Loucy (cell line): ENCODE results near the gene SENP7.

Experiments used
- H2AFZ ChIP-seq: fragments of 200-600 bp; sonication (generic); 2 replicates; pipeline ENCODE4 v1.6.0; 2016; ENCODE audit warnings: antibody characterized with exemption, mild to moderate bottlenecking, low read length, moderate library complexity
- H3F3A ChIP-seq: fragments of 200-600 bp; 2 replicates; pipeline ENCODE4 v1.6.0; 2016; ENCODE audit warnings: antibody characterized with exemption, low read depth, mild to moderate bottlenecking
- H3K27me3 ChIP-seq: fragments of 200-600 bp; sonication (generic); 2 replicates; pipeline ENCODE4 v1.6.1; 2014; ENCODE audit warnings: low read length, mild to moderate bottlenecking; ENCODE audit not compliant: insufficient read depth, poor library complexity, severe bottlenecking
- H3K36me3 ChIP-seq: fragments of 200-600 bp; sonication (generic); 2 replicates; pipeline ENCODE4 v1.6.1; 2016; ENCODE audit warnings: low read length; ENCODE audit not compliant: insufficient read depth
- H3K4me1 ChIP-seq: fragments of 200-600 bp; sonication (generic); 2 replicates; pipeline ENCODE4 v1.5.1; 2014; ENCODE audit warnings: low read length, mild to moderate bottlenecking; ENCODE audit not compliant: insufficient read depth, poor library complexity, severe bottlenecking
- H3K4me2 ChIP-seq: fragments of 200-600 bp; sonication (generic); 2 replicates; pipeline ENCODE4 v1.6.0; 2014; ENCODE audit warnings: antibody characterized with exemption, low read length, low read depth, mild to moderate bottlenecking; ENCODE audit not compliant: poor library complexity, severe bottlenecking
- H3K4me3 ChIP-seq: fragments of 200-600 bp; sonication (generic); 2 replicates; pipeline ENCODE4 v1.5.1; 2014; ENCODE audit warnings: low read length, mild to moderate bottlenecking, mixed read lengths; ENCODE audit not compliant: poor library complexity, severe bottlenecking
- H3K79me2 ChIP-seq: fragments of 200-600 bp; sonication (generic); 2 replicates; pipeline ENCODE4 v1.6.1; 2014; ENCODE audit warnings: low read length; ENCODE audit not compliant: insufficient read depth
- H3K9ac ChIP-seq: fragments of 200-600 bp; sonication (generic); 2 replicates; pipeline ENCODE4 v1.6.0; 2014; ENCODE audit warnings: mild to moderate bottlenecking, low read depth, low read length, moderate library complexity; ENCODE audit not compliant: poor library complexity, severe bottlenecking
- H3K9me2 ChIP-seq: fragments of 200-600 bp; sonication (generic); replicated peaks from 2 replicates; pipeline ENCODE4 v1.6.1; 2016; ENCODE audit warnings: low read depth, low read length, mixed read lengths
- H3K9me3 ChIP-seq: fragments of 200-600 bp; sonication (generic); 2 replicates; pipeline ENCODE4 v1.6.1; 2014; ENCODE audit warnings: mild to moderate bottlenecking, antibody characterized with exemption, low read length, low read depth; ENCODE audit not compliant: insufficient read depth
- H4K20me1 ChIP-seq: fragments of 200-600 bp; sonication (generic); 2 replicates; pipeline ENCODE4 v1.6.0; 2014; ENCODE audit warnings: antibody characterized with exemption, low read length, mild to moderate bottlenecking; ENCODE audit not compliant: insufficient read depth, poor library complexity, severe bottlenecking
- EZH2phosphoT487 ChIP-seq: fragments of 200-600 bp; IDR thresholded peaks from 2 replicates; pipeline ENCODE4 v1.6.1; 2018; ENCODE audit warnings: antibody characterized with exemption, mild to moderate bottlenecking, moderate library complexity, borderline replicate concordance
- TF ChIP-seq, protein P1 (sequence below): fragments of 200-600 bp; sonication (generic); conservative IDR thresholded peaks from 2 replicates; pipeline ENCODE4 v1.5.1; 2014; ENCODE audit warnings: mild to moderate bottlenecking, antibody characterized with exemption, low read length

SENP7 gene

DNA sequence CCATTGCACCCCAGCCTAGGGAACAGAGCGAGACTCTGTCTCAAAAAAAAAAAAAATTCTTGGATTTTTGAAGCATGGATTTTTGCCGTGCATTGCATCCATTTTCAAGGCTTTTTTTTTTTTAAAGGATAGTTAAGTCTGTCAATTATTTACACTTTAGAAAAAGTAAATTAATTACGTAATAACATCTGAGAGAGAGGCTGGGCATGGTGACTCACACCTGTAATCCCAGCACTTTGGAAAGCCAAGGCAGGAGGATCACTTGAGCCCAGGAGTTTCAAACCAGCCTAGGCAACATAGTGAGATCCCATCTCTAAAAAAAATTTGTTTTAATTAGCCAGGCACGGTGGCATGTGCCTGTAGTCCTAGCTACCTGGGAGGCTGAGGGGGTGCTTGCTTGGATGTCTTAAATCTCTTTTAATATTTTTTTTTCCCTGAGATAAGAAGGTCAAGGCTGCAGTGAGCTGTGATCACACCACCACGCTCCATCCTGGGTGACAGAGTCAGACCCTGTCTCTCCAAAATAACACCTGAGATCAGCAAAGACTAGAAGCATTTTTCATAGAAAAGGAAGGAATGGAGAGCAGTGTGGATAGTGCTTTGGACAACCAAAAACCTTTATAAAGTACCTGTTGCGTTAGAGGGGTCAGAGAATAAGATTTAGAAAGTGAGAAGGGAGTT is 6.8 kb upstream of the SENP7 start:
- no peak overlapping the region for H3K4me3 ChIP-seq
- peak overlapping the region; percentile 64 for H3K9ac ChIP-seq
- TF ChIP-seq, protein P1, sequence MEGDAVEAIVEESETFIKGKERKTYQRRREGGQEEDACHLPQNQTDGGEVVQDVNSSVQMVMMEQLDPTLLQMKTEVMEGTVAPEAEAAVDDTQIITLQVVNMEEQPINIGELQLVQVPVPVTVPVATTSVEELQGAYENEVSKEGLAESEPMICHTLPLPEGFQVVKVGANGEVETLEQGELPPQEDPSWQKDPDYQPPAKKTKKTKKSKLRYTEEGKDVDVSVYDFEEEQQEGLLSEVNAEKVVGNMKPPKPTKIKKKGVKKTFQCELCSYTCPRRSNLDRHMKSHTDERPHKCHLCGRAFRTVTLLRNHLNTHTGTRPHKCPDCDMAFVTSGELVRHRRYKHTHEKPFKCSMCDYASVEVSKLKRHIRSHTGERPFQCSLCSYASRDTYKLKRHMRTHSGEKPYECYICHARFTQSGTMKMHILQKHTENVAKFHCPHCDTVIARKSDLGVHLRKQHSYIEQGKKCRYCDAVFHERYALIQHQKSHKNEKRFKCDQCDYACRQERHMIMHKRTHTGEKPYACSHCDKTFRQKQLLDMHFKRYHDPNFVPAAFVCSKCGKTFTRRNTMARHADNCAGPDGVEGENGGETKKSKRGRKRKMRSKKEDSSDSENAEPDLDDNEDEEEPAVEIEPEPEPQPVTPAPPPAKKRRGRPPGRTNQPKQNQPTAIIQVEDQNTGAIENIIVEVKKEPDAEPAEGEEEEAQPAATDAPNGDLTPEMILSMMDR = no peak
- TF ChIP-seq EZH2phosphoT487 = no peak
- no peaks in the 10 kb centered on the region for H3K27me3 ChIP-seq
- no peaks in the 10 kb centered on the region for H3F3A ChIP-seq
- no peaks in the 10 kb centered on the region for H3K9me3 ChIP-seq
- H3K36me3 ChIP-seq = no peaks in the 10 kb centered on the region
- H3K4me2 ChIP-seq = peak overlapping the region; percentile 67
- peaks cover 48% of the 10 kb centered on the region for H3K4me1 ChIP-seq
- no peaks in the 10 kb centered on the region for H3K79me2 ChIP-seq
- H3K9me2 ChIP-seq = no peaks in the 10 kb centered on the region
- H2AFZ ChIP-seq = no peak overlapping the region; the same call in 1 of the 2 replicates
- H4K20me1 ChIP-seq = no peaks in the 10 kb centered on the region

DNA sequence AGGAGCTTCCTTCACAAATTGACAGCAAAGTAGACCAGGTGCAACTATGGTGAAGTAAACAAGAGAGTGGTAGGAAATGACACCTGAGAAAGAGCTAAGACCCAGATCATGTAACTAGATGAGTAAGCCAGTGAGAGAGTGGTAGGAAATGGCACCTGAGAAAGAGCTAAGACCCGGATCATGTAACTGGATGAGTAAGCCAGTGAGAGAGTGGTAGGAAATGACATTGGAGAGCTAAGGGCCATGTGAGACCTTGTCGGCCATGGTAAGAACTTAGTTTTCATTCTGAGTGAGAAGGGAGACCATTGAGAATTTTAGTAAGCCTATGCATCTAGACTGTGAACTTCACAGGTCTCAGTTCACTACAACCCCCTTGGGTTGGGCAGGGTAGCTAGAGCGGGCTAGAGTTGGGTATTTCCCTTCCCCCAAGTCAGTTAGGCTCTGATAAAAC is 5.4 kb upstream of the SENP7 start:
- Histone ChIP-seq H3K4me3 (no peak overlapping the region), H3K9ac (no peak overlapping the region)

DNA sequence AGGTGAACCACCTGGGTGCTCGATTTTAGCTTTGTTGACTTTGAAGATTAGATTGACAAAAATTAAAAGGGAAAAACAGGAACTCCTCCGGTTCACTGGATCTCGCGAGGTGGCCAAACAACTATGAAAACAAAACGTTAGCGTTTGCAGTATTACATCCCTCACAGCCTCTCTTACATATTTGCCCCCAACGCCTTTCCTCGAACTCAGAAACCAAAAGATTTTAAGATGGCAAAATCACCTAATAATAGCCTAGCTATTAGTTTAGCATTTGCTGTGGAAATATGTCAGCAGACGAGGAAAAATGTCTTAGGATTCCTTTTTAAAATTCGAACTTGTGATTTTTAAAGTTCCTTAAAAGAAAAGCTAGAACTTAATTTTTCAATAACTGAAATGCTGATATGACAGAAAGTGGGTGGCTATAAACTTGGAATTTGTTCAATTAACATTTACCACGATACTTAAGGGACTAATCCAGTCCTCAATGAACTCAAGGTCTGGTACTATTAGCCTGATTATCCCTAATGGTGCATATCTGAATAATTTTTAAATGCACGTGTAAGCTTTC is 491 bp upstream of the SENP7 start:
- Histone ChIP-seq H3K9me3 (no peaks in the 10 kb centered on the region), H3K4me3 (peak overlapping the region; percentile 88), H3K4me2 (peak overlapping the region; percentile 86), H3K9ac (peak overlapping the region; percentile 92), H3K79me2 (peaks cover 45% of the 10 kb centered on the region), H3K9me2 (no peaks in the 10 kb centered on the region), H2AFZ (peak overlapping the region; percentile 85), H3K27me3 (no peaks in the 10 kb centered on the region), H3K36me3 (no peaks in the 10 kb centered on the region), H3K4me1 (peaks cover 47% of the 10 kb centered on the region), H4K20me1 (peaks cover 25% of the 10 kb centered on the region), H3F3A (no peaks in the 10 kb centered on the region; the same call in 1 of the 2 replicates)
- TF ChIP-seq, protein P1 = no peak
- no peak for TF ChIP-seq EZH2phosphoT487

More for the DNA sequence above, 5.4 kb upstream of the SENP7 start:
- peak overlapping the region; percentile 82 for H2AFZ ChIP-seq
- no peaks in the 10 kb centered on the region for H3F3A ChIP-seq
- no peaks in the 10 kb centered on the region for H4K20me1 ChIP-seq
- H3K9me2 ChIP-seq = no peaks in the 10 kb centered on the region
- H3K4me2 ChIP-seq = no peak overlapping the region
- H3K79me2 ChIP-seq = no peaks in the 10 kb centered on the region
- H3K9me3 ChIP-seq = no peaks in the 10 kb centered on the region
- peaks cover 56% of the 10 kb centered on the region for H3K4me1 ChIP-seq
- H3K27me3 ChIP-seq = no peaks in the 10 kb centered on the region
- no peaks in the 10 kb centered on the region for H3K36me3 ChIP-seq
- TF ChIP-seq EZH2phosphoT487 = no peak
- TF ChIP-seq, protein P1 = no peak
